GM19193 (cell line): ENCODE measurements around the gene ANKRD16.
A peak's percentile ranks its signal among the peaks of the same experiment; 100 is the strongest.

Source experiments
- POLR2A ChIP-seq: IDR thresholded peaks from 4 replicates; pipeline ENCODE4 v1.6.1; 2011; ENCODE audit not compliant: insufficient read depth, insufficient read length; ENCODE audit errors: extremely low read depth

Gene ANKRD16

DNA sequence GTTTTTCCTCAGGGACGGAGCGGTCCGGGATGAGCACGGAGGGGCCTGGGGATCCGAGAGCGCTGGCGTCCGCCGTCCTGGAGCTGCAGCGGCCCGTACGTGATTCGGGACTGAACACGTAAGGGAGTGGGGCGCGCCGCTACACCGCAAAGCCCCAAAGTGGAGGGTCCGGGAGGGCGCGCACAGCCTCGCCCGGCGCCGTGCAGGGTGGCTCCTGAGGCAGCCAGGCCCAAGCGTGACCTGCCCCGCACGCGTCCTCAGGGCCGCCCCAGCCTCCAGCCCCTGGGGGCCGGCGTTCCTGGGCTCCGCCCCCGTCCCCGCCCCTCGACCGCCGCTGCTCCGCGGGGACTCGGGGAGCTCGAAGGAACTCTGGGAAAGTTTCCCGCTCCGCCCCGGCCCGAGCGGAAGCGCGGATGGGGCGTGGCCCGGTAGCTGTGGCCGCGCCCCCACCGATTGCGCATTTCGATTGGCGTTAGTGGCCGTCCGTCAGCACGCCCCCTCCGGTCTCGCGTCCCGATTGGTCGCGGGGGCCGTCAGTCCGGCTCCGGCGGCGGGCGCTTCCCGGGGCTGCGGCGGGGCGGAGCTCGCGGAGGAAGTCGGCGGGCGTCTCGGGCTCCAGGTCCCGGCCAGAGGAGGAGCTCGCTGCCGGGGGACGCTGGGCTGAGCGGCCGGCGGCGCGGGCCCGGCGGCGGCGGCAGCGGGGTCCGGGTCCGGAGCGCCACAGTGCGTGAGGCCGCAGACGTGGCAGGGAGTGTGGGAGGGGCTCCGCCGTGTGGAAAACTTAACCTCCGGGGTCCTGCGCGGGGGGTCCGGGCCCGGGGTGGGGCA is at the start of gene ANKRD16, which contains the start of gene FBH1:
TSS of gene ANKRD16 (minus strand) at position 270 of the 828 bp plus-strand sequence. CDS start 539 bp downstream, outside the sequence.
TSS of gene FBH1 (plus strand) at position 620 of the 828 bp plus-strand sequence. CDS start at position 723, 103 bp downstream.
- peak; percentile 83 for TF ChIP-seq POLR2A

DNA sequence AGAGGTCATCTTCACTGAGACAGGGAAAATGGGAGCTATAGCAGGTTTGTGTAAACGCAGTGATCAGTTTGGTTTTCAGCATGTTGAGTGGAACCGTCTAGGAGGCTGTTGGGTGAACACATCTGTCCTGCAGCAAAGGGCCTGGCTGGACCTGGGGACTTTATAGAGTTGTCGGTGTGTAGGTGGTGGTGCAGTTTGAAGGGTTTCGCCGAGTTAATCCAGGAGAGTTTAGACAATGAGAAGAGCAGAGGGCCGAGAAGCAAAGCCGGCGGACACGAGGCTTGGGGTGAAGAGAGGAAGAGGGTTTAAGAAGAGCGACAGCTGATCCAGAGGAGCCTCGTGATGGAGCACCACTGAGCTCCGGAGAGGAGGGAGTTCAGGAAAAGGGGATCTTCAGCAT is 48.6 kb upstream of the ANKRD16 start:
- no peak for TF ChIP-seq POLR2A

DNA sequence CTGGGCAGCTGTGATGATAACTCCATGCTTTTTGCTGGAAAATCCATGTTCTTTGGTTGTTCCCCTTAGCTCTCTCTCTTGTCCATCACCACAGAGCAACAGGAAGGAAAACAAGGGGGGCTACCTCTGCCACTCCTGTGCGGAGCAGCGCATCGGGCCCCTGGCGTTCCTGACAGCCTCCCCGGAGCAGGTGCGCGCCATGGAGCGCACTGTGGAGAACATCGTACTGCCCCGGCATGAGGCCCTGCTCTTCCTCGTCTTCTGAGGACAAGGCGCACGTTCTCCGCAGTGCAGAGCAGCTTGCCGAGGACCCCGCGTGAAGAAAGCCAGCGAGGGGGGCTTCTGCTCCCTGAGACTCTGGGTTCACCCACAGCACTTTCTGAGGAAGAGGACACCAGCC is 47.3 kb upstream of the ANKRD16 start:
- no peak for TF ChIP-seq POLR2A

DNA sequence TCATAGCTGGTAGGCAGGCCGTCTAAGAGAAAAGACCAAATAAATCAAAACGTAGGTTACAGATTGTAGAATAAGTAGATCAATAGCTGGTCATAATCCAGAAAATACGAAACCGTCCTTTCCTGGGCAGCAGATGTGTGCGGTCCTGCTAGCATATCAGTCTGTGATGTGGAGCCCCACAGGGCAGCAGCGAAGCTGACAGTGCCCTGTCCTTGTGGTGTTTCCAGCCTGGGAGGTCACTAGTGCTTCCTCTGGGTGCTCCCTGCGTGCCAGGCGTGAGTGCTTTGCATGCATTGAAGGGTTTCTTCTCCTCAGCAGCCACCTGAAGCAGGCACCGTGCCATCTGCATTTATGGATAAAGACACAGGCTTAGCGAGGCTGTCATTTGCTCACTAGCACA is 45.9 kb upstream of the ANKRD16 start:
- TF ChIP-seq POLR2A, result no peak

DNA sequence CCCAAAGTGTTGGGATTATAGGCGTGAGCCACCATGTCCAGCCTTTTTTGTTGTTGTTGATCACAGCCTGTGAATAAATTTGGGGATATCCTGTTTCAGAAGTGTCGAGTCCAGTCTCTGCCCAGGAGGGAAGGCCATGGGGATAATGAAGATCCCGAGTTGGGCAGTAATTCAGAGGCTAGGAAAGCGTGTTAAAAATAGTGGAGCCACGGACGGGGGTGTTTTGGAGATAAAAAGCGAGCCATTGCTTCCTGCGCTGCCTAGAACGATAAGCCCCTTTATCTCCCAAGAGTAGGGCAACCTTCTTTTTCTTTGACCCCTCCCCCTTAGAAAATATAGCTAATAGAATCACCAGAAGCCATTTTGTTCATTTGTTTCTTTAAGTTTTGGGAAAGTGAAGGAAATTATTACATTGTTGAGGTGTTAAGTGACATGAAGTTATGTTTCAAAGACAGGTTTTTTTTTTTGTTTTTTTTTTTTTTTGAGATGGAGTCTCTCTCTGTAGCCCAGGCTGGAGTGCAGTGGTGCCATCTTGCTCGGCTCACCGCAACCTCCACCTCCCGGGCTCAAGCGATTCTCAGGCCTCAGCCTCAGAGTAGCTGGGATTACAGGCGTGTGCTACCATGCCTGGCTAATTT is 44.3 kb upstream of the ANKRD16 start:
- TF ChIP-seq POLR2A, result no peak

DNA sequence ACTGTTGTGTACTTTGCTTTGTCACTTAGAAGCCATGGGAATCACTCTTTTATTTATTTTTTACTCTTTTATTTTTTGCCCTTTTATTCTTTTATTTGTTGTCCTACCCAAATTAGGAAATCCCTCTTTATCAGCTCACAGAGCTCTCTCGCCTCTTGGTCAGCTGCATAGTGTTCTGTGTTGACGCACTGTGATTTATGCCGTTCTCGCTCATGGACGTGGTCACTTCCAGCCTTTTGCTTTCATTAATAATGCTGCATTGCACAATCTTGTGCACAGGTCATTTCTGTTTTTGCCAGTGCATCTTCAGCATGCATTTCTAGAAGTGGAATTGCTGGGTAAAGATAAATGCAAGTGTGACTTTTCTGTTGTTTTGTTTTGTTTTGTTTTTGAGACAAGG is 42.7 kb upstream of the ANKRD16 start:
- TF ChIP-seq POLR2A, result no peak

DNA sequence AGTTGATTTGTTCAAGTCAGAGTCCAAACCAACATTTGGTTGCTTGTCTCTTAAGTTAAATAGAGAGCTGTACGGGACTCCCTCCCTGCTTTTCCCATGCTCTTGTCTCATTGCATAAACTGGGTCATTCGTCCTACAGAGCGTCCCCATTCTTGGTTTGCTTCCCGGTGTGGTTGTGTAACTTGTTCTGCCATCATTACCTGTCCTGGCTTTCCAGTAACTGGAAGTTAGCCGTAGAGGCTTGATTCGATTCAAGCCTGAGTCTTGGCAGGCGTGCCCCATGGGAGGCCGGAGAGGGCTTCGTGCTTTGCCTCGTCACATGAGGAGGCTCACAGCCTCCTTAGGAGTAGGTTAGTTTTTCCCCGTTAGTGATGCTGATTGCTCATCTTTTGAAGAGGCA is 40.6 kb upstream of the ANKRD16 start:
- no peak for TF ChIP-seq POLR2A

DNA sequence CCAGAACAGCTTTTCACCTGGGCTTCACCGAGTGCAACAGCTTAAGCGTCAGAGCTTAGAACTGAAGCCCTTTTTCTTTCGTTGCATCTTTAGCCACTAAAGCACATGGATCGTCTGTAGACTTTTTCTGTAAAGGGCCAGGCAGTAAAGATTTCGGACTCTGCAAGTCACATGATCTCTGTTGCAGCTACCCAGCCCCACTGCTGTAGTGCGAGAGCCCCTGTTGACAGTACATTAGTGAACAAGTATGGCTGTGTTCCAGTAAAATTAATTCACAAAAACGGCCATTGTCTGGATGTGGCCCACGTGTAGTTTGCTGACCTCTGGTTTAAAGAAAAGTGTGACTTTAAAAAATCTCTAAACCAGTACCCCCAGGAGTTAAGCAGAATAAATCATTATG is 39.7 kb upstream of the ANKRD16 start:
- TF ChIP-seq POLR2A, result no peak

DNA sequence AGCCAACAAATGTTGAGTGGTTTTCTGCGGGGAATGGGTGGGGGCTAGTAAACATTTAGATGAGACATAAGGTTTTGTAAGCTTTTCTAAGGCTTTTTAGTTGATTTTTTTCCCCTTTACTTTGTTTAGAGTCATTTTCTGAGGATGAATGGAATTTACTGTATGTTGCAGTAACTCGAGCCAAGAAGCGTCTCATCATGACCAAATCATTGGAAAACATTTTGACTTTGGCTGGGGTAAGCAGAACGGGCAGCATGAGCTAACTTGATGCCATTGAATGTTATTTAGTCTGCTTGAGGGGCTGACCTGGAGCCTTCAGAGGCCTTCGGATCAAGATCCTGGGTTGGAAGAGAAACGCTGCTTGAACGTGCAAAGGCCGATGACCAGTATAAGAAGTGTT is 37.6 kb upstream of the ANKRD16 start:
- TF ChIP-seq POLR2A, result no peak

DNA sequence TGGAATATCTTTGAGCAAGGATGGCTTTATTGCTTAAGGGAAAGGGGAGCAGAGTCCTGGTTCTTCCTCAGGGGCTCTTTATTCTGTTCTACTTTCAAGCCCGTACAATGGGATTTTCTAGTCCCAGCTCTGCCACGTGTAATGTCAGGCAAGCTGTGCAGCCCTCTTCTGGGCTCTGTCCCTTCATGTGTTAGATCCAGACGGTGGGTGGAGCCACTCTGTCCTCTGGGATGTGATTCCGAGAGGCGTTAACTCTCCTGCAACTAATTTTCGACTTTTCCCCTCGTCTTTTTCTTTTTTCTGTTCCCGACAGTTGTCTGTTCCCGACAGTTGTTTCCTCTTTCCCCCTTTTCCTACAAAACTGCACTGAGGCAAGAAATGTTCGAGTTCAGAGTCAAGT is 35.2 kb upstream of the ANKRD16 start:
- no peak for TF ChIP-seq POLR2A

DNA sequence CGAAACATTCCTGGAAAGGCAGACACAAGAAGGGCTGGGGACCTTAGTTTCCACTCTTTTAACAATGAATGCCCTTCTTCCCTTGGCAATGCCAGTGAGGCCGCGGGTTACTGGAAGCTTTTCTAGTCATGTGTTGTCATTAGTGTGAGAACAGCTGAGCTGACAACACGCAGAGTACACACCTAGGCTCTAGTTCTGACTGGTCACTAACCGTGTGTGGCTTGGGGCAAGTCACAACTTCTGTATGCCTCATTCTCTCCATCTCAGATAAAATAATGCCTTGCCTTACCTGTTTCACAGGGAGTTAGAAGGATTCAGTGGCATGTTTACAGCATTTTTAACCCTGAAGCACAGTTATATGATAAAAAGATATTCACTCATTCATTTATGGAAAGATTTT is 32.1 kb upstream of the ANKRD16 start:
- no peak for TF ChIP-seq POLR2A

DNA sequence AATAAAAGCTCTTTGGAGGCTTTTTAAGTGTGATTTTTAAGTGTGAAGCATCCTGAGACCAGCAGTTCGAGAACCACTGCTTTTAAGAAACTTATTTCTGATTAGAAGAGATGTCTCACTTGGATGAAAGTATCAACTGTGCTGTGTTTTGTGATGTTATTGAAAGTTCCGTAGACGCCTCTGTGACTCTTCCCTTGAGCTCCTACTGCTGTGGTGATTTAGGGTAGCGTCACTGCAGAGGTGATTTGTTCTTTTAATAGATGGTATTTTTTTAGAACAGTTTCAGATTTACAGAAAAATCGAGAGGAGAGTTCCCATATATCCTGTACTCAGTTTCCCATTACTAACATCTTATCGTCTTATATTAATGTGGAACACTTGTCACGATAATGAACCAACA is 29.9 kb upstream of the ANKRD16 start:
- no peak for TF ChIP-seq POLR2A

DNA sequence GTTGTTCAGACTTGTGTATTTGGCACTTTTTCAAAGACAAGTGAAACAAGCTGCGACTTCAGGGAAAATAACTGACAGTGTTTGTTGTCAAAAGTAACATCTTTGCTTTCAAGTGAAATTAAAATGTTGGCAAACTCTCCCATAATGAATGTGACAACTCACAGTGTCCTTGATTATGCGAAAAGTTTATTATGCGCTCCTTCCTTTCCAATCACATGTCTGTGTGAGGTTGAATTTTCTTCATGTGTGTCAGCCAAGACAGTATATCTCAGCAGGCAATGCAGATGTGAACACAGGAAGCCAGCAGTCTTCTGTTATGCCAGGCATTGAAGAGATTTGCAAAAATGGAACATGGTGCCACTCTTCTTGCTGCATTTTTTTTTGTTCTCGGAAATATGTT is 29.1 kb upstream of the ANKRD16 start:
- no peak for TF ChIP-seq POLR2A

DNA sequence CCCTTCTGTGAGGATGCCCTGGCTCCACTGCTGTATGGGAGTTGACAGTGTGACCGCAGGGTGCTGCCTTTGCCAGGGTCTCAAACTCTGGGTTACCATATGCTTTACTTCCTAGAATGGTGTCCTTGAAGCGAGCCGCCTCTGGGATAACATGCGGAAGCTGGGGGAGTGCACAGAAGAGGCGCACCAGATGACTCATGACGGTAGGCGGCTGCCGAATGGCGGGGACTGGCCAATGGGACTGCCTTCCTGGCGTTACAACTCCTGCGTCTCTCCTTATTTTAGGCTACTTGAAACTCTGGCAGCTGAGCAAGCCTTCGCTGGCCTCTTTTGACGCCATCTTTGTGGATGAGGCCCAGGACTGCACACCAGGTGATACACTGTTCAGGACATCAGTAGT is 27.6 kb upstream of the ANKRD16 start:
- TF ChIP-seq POLR2A, result no peak

DNA sequence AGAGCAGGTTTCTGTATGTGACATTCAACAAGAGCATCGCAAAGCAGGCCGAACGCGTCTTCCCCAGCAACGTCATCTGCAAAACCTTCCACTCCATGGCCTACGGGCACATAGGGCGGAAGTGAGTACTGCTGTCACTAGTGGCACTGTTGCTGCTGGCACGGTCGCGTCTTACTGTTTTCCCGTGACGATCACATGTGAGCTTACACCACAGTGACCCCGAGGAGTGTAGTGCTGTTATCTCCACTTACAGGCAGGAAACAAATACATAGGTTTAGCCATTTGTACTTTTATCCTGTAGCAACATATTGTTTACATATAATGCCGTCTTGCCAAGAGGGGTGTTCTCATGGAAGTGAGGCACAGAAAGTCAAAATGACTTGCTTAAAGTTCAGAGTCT is 25.8 kb upstream of the ANKRD16 start:
- no peak for TF ChIP-seq POLR2A

DNA sequence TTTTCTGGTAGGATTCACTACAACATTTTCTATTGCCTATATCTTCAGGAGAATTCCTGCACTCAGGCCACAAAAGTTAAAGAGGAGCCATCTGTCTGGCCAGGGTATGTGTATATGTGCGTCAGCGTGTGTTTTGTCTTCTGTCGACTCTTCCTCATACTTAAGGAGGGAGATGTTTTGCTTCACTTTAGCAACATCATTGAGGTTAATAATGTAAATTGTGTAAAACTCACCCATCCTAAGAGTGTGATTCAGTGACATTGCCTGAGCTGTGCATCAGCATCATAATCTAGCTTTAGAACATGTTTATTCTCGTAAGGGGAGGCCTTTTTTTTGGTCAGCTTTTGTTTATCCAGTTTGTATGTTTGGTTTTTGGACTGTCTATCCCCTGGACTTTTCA is 24.0 kb upstream of the ANKRD16 start:
- no peak for TF ChIP-seq POLR2A
